Ishikawa (cell line): ENCODE data around the gene NLRP5.

Experiments used
- CEBPB ChIP-seq: IDR thresholded peaks from 2 replicates; pipeline ENCODE4 v1.6.1; 2012
- CREB1 ChIP-seq: IDR thresholded peaks from 2 replicates; pipeline ENCODE4 v1.6.1; 2012; ENCODE audit warnings: low read depth
- EGR1 ChIP-seq: IDR thresholded peaks from 2 replicates; pipeline ENCODE4 v1.6.1; 2012
- EP300 ChIP-seq: IDR thresholded peaks from 2 replicates; pipeline ENCODE4 v1.6.1; 2012; ENCODE audit warnings: borderline replicate concordance
- FOXM1 ChIP-seq: IDR thresholded peaks from 2 replicates; pipeline ENCODE4 v1.6.1; 2012; ENCODE audit warnings: low read depth, borderline replicate concordance
- NFIC ChIP-seq: IDR thresholded peaks from 2 replicates; pipeline ENCODE4 v1.6.1; 2012
- RAD21 ChIP-seq: IDR thresholded peaks from 2 replicates; pipeline ENCODE4 v1.6.1; 2012; ENCODE audit warnings: low read depth
- TAF1 ChIP-seq: IDR thresholded peaks from 2 replicates; pipeline ENCODE4 v1.6.1; 2012; ENCODE audit warnings: low read depth, mild to moderate bottlenecking
- TCF12 ChIP-seq: IDR thresholded peaks from 2 replicates; pipeline ENCODE4 v1.6.1; 2012; ENCODE audit warnings: low read depth
- TEAD4 ChIP-seq: IDR thresholded peaks from 2 replicates; pipeline ENCODE4 v1.6.1; 2012
- YY1 ChIP-seq: IDR thresholded peaks from 2 replicates; pipeline ENCODE4 v1.6.1; 2012; ENCODE audit warnings: low read depth
- ZBTB7A ChIP-seq: IDR thresholded peaks from 2 replicates; pipeline ENCODE4 v1.6.1; 2012; ENCODE audit warnings: low read depth
- TF ChIP-seq, protein P1 (sequence below): IDR thresholded peaks from 2 replicates; pipeline ENCODE4 v1.6.1; 2012
- TF ChIP-seq, protein P2 (sequence below): IDR thresholded peaks from 2 replicates; pipeline ENCODE4 v1.6.1; 2012; ENCODE audit warnings: low read depth, mild to moderate bottlenecking
- TF ChIP-seq, protein P3 (sequence below): IDR thresholded peaks from 2 replicates; pipeline ENCODE4 v1.6.1; 2012

Gene NLRP5

DNA sequence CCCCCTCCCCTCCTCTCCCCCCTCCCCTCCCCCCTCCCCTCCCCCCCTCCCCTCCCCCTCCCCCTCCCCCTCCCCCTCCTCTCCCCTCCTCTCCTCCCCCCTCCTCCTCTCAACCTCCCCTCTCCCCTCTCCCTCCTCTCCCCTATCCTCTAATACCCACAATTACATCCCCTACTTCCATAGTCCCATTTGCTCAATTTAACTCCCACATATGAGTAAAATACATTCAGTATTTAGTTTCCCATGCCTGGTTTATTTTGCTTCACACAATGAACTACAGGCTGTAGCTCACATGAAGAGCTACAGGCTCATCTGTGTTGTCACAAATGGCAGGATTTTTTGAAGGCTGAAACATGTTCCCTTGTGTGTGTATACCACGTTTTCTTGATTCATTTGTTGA, 6.9 kb downstream of the NLRP5 start:
- TF ChIP-seq EP300 (no peak), TCF12 (no peak), FOXM1 (no peak), CREB1 (no peak), RAD21 (no peak), TAF1 (no peak), CEBPB (no peak), ZBTB7A (no peak), YY1 (no peak), EGR1 (no peak), NFIC (no peak), TEAD4 (no peak)
- TF ChIP-seq, protein P1, sequence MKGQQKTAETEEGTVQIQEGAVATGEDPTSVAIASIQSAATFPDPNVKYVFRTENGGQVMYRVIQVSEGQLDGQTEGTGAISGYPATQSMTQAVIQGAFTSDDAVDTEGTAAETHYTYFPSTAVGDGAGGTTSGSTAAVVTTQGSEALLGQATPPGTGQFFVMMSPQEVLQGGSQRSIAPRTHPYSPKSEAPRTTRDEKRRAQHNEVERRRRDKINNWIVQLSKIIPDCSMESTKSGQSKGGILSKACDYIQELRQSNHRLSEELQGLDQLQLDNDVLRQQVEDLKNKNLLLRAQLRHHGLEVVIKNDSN = no peak
- TF ChIP-seq, protein P2, sequence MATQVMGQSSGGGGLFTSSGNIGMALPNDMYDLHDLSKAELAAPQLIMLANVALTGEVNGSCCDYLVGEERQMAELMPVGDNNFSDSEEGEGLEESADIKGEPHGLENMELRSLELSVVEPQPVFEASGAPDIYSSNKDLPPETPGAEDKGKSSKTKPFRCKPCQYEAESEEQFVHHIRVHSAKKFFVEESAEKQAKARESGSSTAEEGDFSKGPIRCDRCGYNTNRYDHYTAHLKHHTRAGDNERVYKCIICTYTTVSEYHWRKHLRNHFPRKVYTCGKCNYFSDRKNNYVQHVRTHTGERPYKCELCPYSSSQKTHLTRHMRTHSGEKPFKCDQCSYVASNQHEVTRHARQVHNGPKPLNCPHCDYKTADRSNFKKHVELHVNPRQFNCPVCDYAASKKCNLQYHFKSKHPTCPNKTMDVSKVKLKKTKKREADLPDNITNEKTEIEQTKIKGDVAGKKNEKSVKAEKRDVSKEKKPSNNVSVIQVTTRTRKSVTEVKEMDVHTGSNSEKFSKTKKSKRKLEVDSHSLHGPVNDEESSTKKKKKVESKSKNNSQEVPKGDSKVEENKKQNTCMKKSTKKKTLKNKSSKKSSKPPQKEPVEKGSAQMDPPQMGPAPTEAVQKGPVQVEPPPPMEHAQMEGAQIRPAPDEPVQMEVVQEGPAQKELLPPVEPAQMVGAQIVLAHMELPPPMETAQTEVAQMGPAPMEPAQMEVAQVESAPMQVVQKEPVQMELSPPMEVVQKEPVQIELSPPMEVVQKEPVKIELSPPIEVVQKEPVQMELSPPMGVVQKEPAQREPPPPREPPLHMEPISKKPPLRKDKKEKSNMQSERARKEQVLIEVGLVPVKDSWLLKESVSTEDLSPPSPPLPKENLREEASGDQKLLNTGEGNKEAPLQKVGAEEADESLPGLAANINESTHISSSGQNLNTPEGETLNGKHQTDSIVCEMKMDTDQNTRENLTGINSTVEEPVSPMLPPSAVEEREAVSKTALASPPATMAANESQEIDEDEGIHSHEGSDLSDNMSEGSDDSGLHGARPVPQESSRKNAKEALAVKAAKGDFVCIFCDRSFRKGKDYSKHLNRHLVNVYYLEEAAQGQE = no peak
- TF ChIP-seq, protein P3, sequence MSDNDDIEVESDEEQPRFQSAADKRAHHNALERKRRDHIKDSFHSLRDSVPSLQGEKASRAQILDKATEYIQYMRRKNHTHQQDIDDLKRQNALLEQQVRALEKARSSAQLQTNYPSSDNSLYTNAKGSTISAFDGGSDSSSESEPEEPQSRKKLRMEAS = no peak

DNA sequence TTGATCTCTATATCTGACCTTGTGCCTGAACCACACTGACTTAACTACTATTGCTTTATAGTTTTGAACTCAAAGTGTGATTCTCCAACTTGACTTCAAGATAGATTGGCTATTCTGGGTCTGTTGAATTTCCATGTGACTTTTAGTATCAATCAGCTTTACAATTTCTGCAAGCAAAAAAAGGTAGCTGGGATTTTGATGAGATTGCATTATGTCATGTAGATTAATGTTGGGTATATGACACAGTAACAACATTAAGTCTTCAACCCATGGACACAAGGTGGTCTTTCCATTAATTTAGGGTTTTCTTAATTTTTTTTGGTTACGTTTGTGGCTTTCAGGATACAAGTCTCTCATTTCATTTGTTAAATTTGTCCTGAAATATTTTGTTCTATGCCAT, 28.2 kb downstream of the NLRP5 start:
- TF ChIP-seq TAF1 (no peak), CEBPB (no peak), YY1 (no peak), RAD21 (no peak), NFIC (no peak), EGR1 (no peak), TCF12 (no peak), EP300 (no peak), ZBTB7A (no peak), FOXM1 (no peak), TEAD4 (no peak), CREB1 (no peak)
- TF ChIP-seq, protein P2 = no peak
- TF ChIP-seq, protein P3 = no peak
- TF ChIP-seq, protein P1 = no peak

DNA sequence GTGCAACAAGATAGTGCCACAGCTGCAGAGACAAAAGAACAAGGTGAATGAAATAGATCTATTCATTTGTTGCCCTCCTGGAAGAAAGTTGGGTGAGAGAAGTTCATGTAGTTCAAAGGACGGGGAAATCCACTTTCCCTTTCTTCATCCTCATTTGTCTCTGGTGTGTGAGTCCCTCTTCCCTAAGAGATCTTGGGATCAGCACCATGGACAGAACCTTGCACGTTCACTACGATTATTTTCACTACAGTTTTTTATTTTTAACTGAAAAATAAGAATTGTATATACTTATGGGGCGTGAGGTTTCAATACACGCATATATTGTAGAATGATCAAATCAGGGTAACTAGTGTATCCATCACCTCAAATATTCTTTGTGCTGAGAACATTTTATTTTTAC, 29.2 kb downstream of the NLRP5 start:
- TF ChIP-seq ZBTB7A (no peak), CEBPB (no peak), FOXM1 (no peak), TAF1 (no peak), TCF12 (no peak), CREB1 (no peak), RAD21 (no peak)
- TF ChIP-seq, protein P3 = no peak
- TF ChIP-seq, protein P2 = peak; percentile 88

DNA sequence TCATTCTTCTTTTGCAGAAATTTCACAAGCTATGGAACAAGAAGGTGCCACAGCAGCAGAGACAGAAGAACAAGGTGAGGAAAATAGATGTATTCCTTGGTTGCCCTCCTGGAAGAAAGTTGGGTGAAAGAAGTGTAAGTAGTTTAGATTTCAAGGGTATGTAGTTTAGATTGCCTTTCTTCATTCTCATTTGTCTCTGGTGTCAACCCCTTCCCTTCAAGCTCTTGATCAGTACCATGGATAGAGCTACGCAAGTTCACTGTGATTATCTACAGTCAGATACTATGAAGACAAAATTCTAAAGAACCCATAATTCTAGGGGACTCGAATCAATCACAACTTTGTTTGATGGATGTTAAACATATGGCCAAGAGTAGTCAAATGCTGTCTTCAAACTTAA, 32.8 kb downstream of the NLRP5 start:
- TF ChIP-seq, protein P2 = peak; percentile 66
